Measurements from ENCODE around the gene RASSF3. TPM values are rescaled to one million over a fixed set of nuclear protein-coding genes. Genes with fewer than 3 reads are reported as not detected.

RASSF3 gene
- polyA plus RNA-seq, 1 donor (not counting 4 experiments of a cell fraction or from before 2014, with no cell fraction given) = 9.6 TPM

DNA sequence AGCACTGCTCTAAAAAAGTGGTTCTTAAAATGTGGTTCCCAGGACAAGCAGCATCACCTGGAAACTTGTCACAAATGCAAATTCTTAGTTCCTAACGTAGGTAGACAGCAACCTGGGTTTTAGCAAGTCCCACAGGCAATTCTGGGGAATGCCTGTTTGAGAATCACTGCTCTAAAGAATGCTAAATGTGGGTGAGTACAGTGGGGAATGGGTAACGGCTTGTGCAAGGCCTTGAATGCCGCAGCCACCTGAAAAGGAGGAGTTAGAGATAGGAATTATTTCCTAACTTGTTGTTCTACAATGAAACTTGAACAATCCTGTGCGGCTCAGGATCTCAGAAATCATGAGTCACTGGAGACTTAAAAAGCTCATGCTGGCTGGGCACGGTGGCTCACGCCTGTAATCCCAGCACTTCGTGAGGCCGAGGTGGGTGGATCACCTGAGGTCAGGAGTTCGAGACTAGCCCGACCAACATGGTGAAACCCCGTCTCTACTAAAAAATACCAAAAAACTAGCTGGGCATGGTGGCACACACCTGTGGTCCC is 114.0 kb downstream of the RASSF3 start:
- Histone ChIP-seq H3K4me1 (ENCODE audit: control insufficient read depth, extremely low read depth, insufficient read depth, low read length) (no peaks in the 10 kb centered on the region), H3K27ac (ENCODE audit: control insufficient read depth, insufficient read depth, low read length) (no peak overlapping the region), H2AFZ (ENCODE audit: control insufficient read depth, low read length) (no peak overlapping the region), H3K27me3 (ENCODE audit: control insufficient read depth, extremely low read depth, insufficient read depth, low read length) (no peaks in the 10 kb centered on the region), H3K79me2 (ENCODE audit: control insufficient read depth, insufficient read depth, low read length) (no peaks in the 10 kb centered on the region), H3K4me2 (ENCODE audit: control insufficient read depth, extremely low read depth, insufficient read depth, low read depth, low read length) (no peak overlapping the region), H3K9me1 (ENCODE audit: control insufficient read depth, extremely low read depth, insufficient read depth, low read length) (no peaks in the 10 kb centered on the region), H4K20me1 (ENCODE audit: control insufficient read depth, extremely low read depth, insufficient read depth, low read length) (no peaks in the 10 kb centered on the region), H3K4me3 (ENCODE audit: control insufficient read depth in 2 of 3, extremely low read depth in 1 of 3, insufficient read depth in 2 of 3, low read depth in 1 of 3, low read length in 3 of 3) (no peak overlapping the region), H3K9me3 (ENCODE audit: control insufficient read depth, low read depth, low read length) (no peaks in the 10 kb centered on the region), H3K36me3 (ENCODE audit: control insufficient read depth in 2 of 2, extremely low read depth in 1 of 2, insufficient read depth in 2 of 2, low read length in 2 of 2) (peaks cover 7 to 11% of the 10 kb centered on the region in 2 experiments), H3K9ac (ENCODE audit: control insufficient read depth, extremely low read depth, insufficient read depth, low read length) (no peak overlapping the region)
- no peak for FAIRE-seq
- dilution Hi-C loops (cut with MboI; ENCODE audit: extremely low pct_ligation_motif_present, low sequenced_read_pairs) = no loop called here
- no peak for TF ChIP-seq EZH2 (IDR thresholded peaks at IDR 0.05; ENCODE audit: low read length)
- TF ChIP-seq, protein P1, sequence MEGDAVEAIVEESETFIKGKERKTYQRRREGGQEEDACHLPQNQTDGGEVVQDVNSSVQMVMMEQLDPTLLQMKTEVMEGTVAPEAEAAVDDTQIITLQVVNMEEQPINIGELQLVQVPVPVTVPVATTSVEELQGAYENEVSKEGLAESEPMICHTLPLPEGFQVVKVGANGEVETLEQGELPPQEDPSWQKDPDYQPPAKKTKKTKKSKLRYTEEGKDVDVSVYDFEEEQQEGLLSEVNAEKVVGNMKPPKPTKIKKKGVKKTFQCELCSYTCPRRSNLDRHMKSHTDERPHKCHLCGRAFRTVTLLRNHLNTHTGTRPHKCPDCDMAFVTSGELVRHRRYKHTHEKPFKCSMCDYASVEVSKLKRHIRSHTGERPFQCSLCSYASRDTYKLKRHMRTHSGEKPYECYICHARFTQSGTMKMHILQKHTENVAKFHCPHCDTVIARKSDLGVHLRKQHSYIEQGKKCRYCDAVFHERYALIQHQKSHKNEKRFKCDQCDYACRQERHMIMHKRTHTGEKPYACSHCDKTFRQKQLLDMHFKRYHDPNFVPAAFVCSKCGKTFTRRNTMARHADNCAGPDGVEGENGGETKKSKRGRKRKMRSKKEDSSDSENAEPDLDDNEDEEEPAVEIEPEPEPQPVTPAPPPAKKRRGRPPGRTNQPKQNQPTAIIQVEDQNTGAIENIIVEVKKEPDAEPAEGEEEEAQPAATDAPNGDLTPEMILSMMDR (optimal IDR thresholded peaks at IDR 0.05 in 1 of 3, IDR thresholded peaks at IDR 0.05 in 1 of 3, conservative IDR thresholded peaks at IDR 0.05 in 1 of 3; ENCODE audit: extremely low read depth in 1 of 3, insufficient read depth in 2 of 3, low read length in 3 of 3) = no peak
- DNase-seq (ENCODE audit: low read depth, low spot score) = no peak

DNA sequence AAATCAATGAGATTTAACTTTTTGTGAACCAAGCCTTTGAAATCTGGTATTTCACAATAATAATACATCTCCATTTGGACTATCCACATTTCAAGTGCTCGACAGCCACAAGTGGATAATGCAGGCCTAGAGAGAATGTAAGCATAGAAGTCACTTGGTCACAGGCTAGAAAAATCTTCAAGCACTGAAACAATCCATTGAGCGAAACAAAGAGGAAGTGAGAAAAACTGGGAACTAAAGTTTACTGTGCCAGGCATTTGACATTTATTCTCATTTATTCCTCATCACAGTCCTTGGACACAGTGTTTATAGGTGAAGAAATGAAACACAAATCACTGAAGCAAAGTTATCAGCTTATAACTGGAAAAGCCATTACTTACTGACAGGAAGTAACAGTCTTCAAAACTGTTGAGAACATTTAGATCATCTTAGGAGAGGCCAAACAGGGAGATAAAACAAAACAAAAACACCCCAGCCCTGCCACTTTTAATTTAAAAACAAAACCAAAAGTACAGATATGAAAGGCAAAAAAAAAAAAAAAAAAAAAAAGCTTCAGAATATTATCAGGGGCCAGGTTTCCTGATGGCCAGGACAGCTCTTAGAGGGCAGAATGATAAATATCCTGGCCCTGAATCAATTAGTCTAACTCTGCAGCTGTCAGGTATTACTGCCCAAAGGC is 119.8 kb downstream of the RASSF3 start:
- Histone ChIP-seq H3K4me2 (ENCODE audit: control insufficient read depth, extremely low read depth, insufficient read depth, low read depth, low read length) (no peak overlapping the region), H3K9me3 (ENCODE audit: control insufficient read depth, low read depth, low read length) (no peaks in the 10 kb centered on the region), H3K9ac (ENCODE audit: control insufficient read depth, extremely low read depth, insufficient read depth, low read length) (no peak overlapping the region), H3K9me1 (ENCODE audit: control insufficient read depth, extremely low read depth, insufficient read depth, low read length) (no peaks in the 10 kb centered on the region), H3K27ac (ENCODE audit: control insufficient read depth, insufficient read depth, low read length) (no peak overlapping the region), H2AFZ (ENCODE audit: control insufficient read depth, low read length) (no peak overlapping the region), H3K4me1 (ENCODE audit: control insufficient read depth, extremely low read depth, insufficient read depth, low read length) (peaks cover 13% of the 10 kb centered on the region), H4K20me1 (ENCODE audit: control insufficient read depth, extremely low read depth, insufficient read depth, low read length) (no peaks in the 10 kb centered on the region), H3K79me2 (ENCODE audit: control insufficient read depth, insufficient read depth, low read length) (no peaks in the 10 kb centered on the region), H3K4me3 (ENCODE audit: control insufficient read depth in 2 of 3, extremely low read depth in 1 of 3, insufficient read depth in 2 of 3, low read depth in 1 of 3, low read length in 3 of 3) (no peak overlapping the region), H3K36me3 (ENCODE audit: control insufficient read depth in 2 of 2, extremely low read depth in 1 of 2, insufficient read depth in 2 of 2, low read length in 2 of 2) (peaks cover 1 to 4% of the 10 kb centered on the region in 2 experiments), H3K27me3 (ENCODE audit: control insufficient read depth, extremely low read depth, insufficient read depth, low read length) (no peaks in the 10 kb centered on the region)
- no peak for TF ChIP-seq EZH2 (IDR thresholded peaks at IDR 0.05; ENCODE audit: low read length)
- TF ChIP-seq, protein P1 (optimal IDR thresholded peaks at IDR 0.05 in 1 of 3, IDR thresholded peaks at IDR 0.05 in 1 of 3, conservative IDR thresholded peaks at IDR 0.05 in 1 of 3; ENCODE audit: extremely low read depth in 1 of 3, insufficient read depth in 2 of 3, low read length in 3 of 3) = no peak
- DNase-seq (ENCODE audit: low read depth, low spot score) = no peak
- dilution Hi-C loops (cut with MboI; ENCODE audit: extremely low pct_ligation_motif_present, low sequenced_read_pairs) = no loop called here
- no peak for FAIRE-seq

All from keratinocyte (primary cell).